ENCODE data around the gene TIMM29.

TIMM29 gene

DNA sequence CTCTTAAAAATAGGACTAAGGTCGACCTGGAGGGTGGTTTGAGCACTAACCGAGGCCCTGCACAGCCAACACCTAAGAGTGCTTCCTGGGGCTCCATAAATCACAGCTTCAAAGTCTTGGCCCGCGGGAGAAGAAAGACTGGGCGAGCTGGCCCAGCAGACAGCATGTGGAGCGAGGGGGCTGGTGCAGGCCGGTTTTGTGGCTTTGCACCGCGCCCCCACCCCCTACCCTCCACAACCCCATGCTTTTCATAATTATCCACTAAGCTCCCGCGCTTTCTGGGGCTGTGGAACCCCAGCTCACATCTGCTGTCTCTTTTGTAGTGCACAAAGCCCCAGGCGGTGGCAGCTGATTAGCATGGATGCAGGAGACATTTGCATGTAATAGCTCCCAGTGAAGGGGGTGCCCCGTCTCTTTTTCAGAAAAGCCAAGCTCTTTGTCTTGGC, 40.2 kb upstream of the TIMM29 start:
- peak; percentile 54 for DNase-seq (ENCODE audit: low spot score)
- TF ChIP-seq, protein P1, sequence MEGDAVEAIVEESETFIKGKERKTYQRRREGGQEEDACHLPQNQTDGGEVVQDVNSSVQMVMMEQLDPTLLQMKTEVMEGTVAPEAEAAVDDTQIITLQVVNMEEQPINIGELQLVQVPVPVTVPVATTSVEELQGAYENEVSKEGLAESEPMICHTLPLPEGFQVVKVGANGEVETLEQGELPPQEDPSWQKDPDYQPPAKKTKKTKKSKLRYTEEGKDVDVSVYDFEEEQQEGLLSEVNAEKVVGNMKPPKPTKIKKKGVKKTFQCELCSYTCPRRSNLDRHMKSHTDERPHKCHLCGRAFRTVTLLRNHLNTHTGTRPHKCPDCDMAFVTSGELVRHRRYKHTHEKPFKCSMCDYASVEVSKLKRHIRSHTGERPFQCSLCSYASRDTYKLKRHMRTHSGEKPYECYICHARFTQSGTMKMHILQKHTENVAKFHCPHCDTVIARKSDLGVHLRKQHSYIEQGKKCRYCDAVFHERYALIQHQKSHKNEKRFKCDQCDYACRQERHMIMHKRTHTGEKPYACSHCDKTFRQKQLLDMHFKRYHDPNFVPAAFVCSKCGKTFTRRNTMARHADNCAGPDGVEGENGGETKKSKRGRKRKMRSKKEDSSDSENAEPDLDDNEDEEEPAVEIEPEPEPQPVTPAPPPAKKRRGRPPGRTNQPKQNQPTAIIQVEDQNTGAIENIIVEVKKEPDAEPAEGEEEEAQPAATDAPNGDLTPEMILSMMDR (IDR thresholded peaks at IDR 0.05; ENCODE audit: extremely low read depth, missing control alignments) = no peak

DNA sequence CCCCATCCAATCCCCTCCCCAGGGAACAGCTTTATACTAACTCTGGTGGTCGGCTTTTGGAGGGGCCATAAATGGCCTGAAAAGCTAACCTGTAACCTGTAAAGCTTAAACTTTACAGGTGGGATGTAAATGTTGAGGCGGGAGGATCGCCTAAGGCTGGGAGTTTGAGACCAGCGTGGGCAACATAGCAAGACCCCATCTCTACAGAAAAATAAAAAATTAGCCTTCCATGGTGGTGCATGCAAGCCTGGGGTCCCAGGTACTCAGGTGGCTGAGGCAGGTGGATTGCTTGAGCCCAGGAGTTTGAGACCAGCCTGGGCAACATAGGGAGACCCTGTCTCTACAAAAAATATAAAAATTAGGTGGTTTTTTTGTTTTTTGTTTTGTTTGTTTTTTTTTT, 38.7 kb upstream of the TIMM29 start:
- TF ChIP-seq, protein P1 (IDR thresholded peaks at IDR 0.05; ENCODE audit: extremely low read depth, missing control alignments) = no peak
- DNase-seq (ENCODE audit: low spot score) = no peak

DNA sequence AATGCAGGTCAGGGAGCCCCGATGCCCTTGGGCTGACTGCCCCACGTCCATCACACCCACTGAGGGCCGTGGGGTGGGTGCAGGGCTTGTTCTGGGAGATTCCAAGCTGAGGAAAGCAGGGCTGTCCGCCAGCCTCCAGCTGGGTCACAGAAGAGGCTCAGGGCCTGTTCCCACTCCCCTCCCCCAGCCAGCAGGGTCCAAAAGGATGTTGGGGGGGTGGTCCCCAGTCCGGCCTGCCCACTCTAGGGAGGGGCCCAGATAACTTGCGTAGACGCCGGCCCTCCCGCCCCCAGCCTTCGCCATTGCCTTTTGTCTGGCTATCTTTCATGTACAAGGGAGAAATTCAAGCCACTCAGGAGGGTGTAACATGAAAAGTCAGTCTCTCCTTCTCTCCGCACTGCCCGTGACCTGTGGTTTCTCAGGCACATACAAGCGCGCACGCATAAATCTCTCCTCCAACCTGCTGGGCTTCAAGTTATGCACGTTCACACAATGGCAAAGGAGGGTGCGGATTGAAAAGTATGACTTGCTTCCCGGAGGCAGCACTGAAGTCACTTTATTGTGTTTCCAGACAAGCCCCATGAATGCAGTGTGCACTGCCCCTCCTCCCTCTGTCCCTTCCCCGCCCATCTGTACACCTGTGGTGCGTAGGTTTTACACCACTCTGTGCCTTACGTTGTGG, 37.1 kb upstream of the TIMM29 start:
- DNase-seq (ENCODE audit: low spot score) = no peak
- TF ChIP-seq, protein P1 (IDR thresholded peaks at IDR 0.05; ENCODE audit: extremely low read depth, missing control alignments) = no peak

DNA sequence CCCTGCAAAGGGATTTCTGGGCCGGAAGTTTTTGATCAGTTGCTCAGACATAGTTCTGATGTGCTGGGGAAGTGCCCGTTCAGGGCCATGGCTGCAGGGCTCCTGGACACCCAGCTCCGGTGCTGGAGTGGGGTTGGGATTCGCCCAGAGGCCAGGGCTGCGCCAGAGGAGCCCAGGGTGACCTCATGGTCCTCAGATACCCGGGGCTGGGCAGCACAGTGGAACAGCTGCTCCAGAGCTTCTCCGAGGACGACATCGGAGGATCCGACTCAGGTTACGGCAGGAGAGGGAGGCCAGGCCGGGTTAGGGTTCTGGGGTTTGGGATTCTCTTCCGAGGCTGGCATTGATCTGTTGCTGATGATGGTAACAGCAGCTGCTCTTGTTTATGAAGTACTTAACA, 36.4 kb upstream of the TIMM29 start:
- TF ChIP-seq, protein P1 (IDR thresholded peaks at IDR 0.05; ENCODE audit: extremely low read depth, missing control alignments) = no peak
- DNase-seq (ENCODE audit: low spot score) = no peak

DNA sequence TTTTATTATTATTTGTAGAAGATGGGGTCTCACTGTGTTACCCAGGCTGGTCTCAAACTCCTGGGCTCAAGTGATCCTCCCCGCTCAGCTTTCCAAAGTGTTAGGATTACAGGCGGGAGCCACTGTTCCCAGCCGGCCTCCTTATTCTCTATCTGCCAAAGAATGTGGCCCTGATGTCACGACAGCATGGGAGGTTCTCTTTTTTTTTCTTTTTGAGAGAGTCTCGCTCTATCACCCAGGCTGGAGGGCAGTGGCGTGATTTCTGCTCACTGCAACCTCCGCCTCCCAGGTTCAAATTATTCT, 33.7 kb upstream of the TIMM29 start:
- DNase-seq (ENCODE audit: low spot score) = no peak
- TF ChIP-seq, protein P1 (IDR thresholded peaks at IDR 0.05; ENCODE audit: extremely low read depth, missing control alignments) = no peak

DNA sequence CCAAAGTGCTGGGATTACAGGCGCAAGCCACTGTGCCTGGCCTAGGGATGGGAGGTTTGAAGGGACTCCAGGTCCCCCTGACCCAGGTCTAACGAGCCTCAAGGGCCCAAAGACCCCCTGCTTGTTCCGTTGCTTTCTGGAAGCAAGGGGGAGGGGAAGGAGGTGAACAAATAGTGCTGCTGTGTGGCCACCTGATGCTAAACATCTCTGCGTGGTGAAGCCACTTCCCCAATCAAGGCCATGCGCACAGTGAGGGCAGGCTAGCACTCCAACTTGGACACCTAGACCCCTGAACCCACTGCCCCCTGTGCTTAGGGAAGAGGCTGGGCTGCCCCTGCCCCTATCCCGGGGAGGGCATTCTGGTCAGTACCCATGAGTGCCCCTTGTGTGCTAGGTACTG, 33.2 kb upstream of the TIMM29 start:
- DNase-seq (ENCODE audit: low spot score) = no peak
- TF ChIP-seq, protein P1 (IDR thresholded peaks at IDR 0.05; ENCODE audit: extremely low read depth, missing control alignments) = no peak

DNA sequence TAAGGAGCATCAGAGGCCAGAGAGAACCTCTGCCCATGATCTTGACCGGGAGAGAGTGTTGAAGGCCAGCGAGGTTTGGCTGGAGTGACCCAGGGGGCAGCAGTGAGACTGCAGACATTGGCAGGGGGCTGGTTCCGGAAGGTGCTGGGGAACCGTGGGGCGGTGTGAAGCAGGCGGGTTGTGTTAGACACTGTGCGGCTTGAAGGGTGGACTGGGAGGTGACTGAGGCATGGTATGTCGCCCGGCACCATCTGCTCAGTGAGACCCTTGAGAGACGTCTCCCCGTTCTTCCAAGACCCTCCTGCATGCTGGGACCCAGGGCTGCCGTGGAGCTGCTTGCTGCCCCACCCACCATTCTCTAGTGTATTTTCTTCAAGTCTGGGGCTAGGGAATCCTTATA, 32.7 kb upstream of the TIMM29 start:
- TF ChIP-seq, protein P1 (IDR thresholded peaks at IDR 0.05; ENCODE audit: extremely low read depth, missing control alignments) = no peak
- DNase-seq (ENCODE audit: low spot score) = no peak

Data from GM20000 (cell line).